Activated CD4-positive, alpha-beta T cell treated with anti-CD3 and anti-CD28 coated beads for 36 hours (primary cell): ENCODE measurements around the gene SEMA4G. TPM values are rescaled to one million over a fixed set of nuclear protein-coding genes. Genes with fewer than 3 reads are reported as not detected.

Experiments
- ATAC-seq: fragments of 200-7000 bp; cut with Tn5 transposase; one replicate; pipeline ENCODE4 v1.10.0; 2021; ENCODE audit warnings: mild to moderate bottlenecking, moderate library complexity
- CTCF ChIA-PET: fragments of 350-600 bp; sonication (Branson Sonifier 250); formaldehyde crosslinking; loops from one replicate; lab custom pipeline; 2021; ENCODE audit warnings: antibody characterized with exemption; lab: Charles Lee
- POLR2A ChIA-PET: fragments of 350-600 bp; sonication (Branson Sonifier 250); formaldehyde crosslinking; loops from one replicate; lab custom pipeline; 2021; ENCODE audit warnings: antibody characterized with exemption, inconsistent platforms; lab: Charles Lee
- DNase-seq: peaks from one replicate; pipeline ENCODE4 v3.0.0-alpha.2; 2020
- H3K27ac Mint-ChIP-seq: one replicate; pipeline ENCODE4 v1.8.0; 2021; ENCODE audit warnings: mixed read lengths
- H3K27me3 Mint-ChIP-seq: one replicate; pipeline ENCODE4 v1.8.0; 2021; ENCODE audit warnings: mixed read lengths
- H3K36me3 Mint-ChIP-seq: one replicate; pipeline ENCODE4 v1.8.0; 2021; ENCODE audit warnings: low read depth, mixed read lengths
- H3K4me1 Mint-ChIP-seq: one replicate; pipeline ENCODE4 v1.8.0; 2021; ENCODE audit warnings: mixed read lengths
- H3K4me3 Mint-ChIP-seq: one replicate; pipeline ENCODE4 v1.8.0; 2021; ENCODE audit warnings: mild to moderate bottlenecking, moderate library complexity, mixed read lengths
- H3K9me3 Mint-ChIP-seq: one replicate; pipeline ENCODE4 v1.8.0; 2021; ENCODE audit warnings: low read depth, mixed read lengths
- intact Hi-C, 2 experiments: fragments of 100-400 bp; cut with DNase I in 1 of 2; cut with micrococcal nuclease in 1 of 2; formaldehyde crosslinking; loops; one replicate each; pipeline versions ENCODE4 v1.14.2 to v1.15.1; 2022 to 2024; cut with DNase I, micrococcal nuclease
- microRNA-seq: library from miRNA; unstranded; fragments of <30 nt; microRNA quantifications from one replicate; pipeline ENCODE4 v1.2.0, GENCODE V29; 2021; ENCODE audit warnings: borderline replicate concordance
- total RNA-seq, 2 experiments: library from RNA; stranded (reverse); gene quantifications; one replicate each; pipeline ENCODE4 v1.2.3, GENCODE V29; 2021

The SEMA4G gene
- total RNA-seq, 2 experiments from 2014 or later: 0.62 to 0.84 TPM

- peak; percentile 87 for ATAC-seq
- H3K27me3 Mint-ChIP-seq: peaks cover 37% of the 10 kb centered on the region
- ChIA-PET POLR2A (interaction anchor here (0.6 kb wide), 1 partner anchor 27 kb away, joined by 3 read pairs; no protein-coding TSS in a partner anchor), CTCF (interaction anchor here (0.6 to 7.2 kb wide), 31 partner anchors 10 to 1231 kb away, joined by 3 to 73 read pairs (median 3); partner anchors contain the start of genes LZTS2, NDUFB8, PDZD7 and SFXN3)
- H3K4me3 Mint-ChIP-seq: no peak overlapping the region
- no peak overlapping the region for H3K27ac Mint-ChIP-seq
- H3K36me3 Mint-ChIP-seq: no peaks in the 10 kb centered on the region
- intact Hi-C loops: loop anchor here (1.0 to 10.0 kb wide), 2 partner anchors 46 to 49 kb away; partner anchors contain the start of gene KAZALD1 (in 1 of the 2)
- no peaks in the 10 kb centered on the region for H3K9me3 Mint-ChIP-seq
- peaks cover 12% of the 10 kb centered on the region for H3K4me1 Mint-ChIP-seq
- DNase-seq: peak; percentile 93
Observed at GRCh38 chr10:101018600-101019439, 49.5 kb downstream of the SEMA4G start.

Small RNA genes within 50 kb of the gene (microRNA-seq; reads per million reads assigned to microRNA genes)
- not detected for gene MIR608

Other genes starting within 250 kb of the SEMA4G start
- gene PAX2, start 223.9 kb upstream of the SEMA4G start, total RNA-seq: under 1 TPM; 0.05 to 0.09 TPM
- gene SLF2, start 56.5 kb upstream of the SEMA4G start, total RNA-seq: 10 to 100 TPM; 30.9 to 34.3 TPM
- gene MRPL43, start 18.0 kb downstream of the SEMA4G start, total RNA-seq: 10 to 100 TPM; 53.4 to 62.6 TPM
- gene TWNK, start 18.0 kb downstream of the SEMA4G start, total RNA-seq: 10 to 100 TPM; 13.8 to 17.9 TPM
- 10 to 100 TPM; 14.8 to 15.7 TPM for gene LZTS2, start 30.3 kb downstream of the SEMA4G start, total RNA-seq
- under 1 TPM; 0.28 to 0.32 TPM for gene PDZD7, start 61.6 kb downstream of the SEMA4G start, total RNA-seq
- gene SFXN3, start 61.7 kb downstream of the SEMA4G start, total RNA-seq: 10 to 100 TPM; 30.0 to 37.7 TPM
- under 1 TPM; 0.47 to 0.57 TPM for gene KAZALD1, start 92.5 kb downstream of the SEMA4G start, total RNA-seq
- gene TLX1, start 161.8 kb downstream of the SEMA4G start, total RNA-seq: not detected